ENCODE data around the gene PHLDB3. TPM values are rescaled to one million over a fixed set of nuclear protein-coding genes. Genes with fewer than 3 reads are reported as not detected.

PHLDB3 gene
- total and polyA plus RNA-seq, 2 of the 4 experiments (the other 2 are of a cell fraction), result 2.9 to 10.6 TPM

GRCh38 chr19:43446746-43447489 lies 57.6 kb downstream of the PHLDB3 start (continued):
- TF ChIP-seq BHLHE40 (IDR thresholded peaks at IDR 0.05; ENCODE audit: low read depth, low read length) (no peak), SMC3 (IDR thresholded peaks at IDR 0.05; ENCODE audit: low read depth, low read length) (peak; percentile 99)

GRCh38 chr19:43445426-43445825 lies 59.1 kb downstream of the PHLDB3 start:
- POLR2A ChIA-PET (ENCODE audit: unreplicated experiment), result no interaction called here
- dilution Hi-C loops (cut with HindIII; ENCODE audit: low sequenced_read_pairs, unreplicated experiment), result no loop called here
- 83% methylated on average over 1 of the region's 2 CpGs; no CpG with 5 or more reads in 1 of the 2 experiments for WGBS, 2 experiments (ENCODE audit: extremely low coverage in 2 of 2, insufficient read length in 1 of 2)
- no peak for TF ChIP-seq CHD1 (IDR thresholded peaks at IDR 0.05; ENCODE audit: low read depth, low read length)
- no peak for TF ChIP-seq CEBPB (IDR thresholded peaks at IDR 0.05; ENCODE audit: low read depth, low read length)
- TF ChIP-seq RFX5 (IDR thresholded peaks at IDR 0.05; ENCODE audit: low read depth, low read length), result no peak
- TF ChIP-seq, protein P1, sequence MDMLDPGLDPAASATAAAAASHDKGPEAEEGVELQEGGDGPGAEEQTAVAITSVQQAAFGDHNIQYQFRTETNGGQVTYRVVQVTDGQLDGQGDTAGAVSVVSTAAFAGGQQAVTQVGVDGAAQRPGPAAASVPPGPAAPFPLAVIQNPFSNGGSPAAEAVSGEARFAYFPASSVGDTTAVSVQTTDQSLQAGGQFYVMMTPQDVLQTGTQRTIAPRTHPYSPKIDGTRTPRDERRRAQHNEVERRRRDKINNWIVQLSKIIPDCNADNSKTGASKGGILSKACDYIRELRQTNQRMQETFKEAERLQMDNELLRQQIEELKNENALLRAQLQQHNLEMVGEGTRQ (IDR thresholded peaks at IDR 0.05; ENCODE audit: low read depth, low read length), result no peak
- TF ChIP-seq SMC3 (IDR thresholded peaks at IDR 0.05; ENCODE audit: low read depth, low read length), result no peak
- TF ChIP-seq, protein P2, sequence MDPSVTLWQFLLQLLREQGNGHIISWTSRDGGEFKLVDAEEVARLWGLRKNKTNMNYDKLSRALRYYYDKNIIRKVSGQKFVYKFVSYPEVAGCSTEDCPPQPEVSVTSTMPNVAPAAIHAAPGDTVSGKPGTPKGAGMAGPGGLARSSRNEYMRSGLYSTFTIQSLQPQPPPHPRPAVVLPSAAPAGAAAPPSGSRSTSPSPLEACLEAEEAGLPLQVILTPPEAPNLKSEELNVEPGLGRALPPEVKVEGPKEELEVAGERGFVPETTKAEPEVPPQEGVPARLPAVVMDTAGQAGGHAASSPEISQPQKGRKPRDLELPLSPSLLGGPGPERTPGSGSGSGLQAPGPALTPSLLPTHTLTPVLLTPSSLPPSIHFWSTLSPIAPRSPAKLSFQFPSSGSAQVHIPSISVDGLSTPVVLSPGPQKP (IDR thresholded peaks at IDR 0.05; ENCODE audit: borderline replicate concordance, low read depth, low read length), result no peak
- TF ChIP-seq MAZ (IDR thresholded peaks at IDR 0.05; ENCODE audit: borderline replicate concordance, low read depth, low read length), result no peak
- TF ChIP-seq POLR2A (IDR thresholded peaks at IDR 0.05; ENCODE audit: low read depth, low read length), result no peak
- TF ChIP-seq RCOR1 (IDR thresholded peaks at IDR 0.05; ENCODE audit: insufficient replicate concordance, low read length), result no peak
- TF ChIP-seq MXI1 (IDR thresholded peaks at IDR 0.05; ENCODE audit: borderline replicate concordance, low read depth, low read length), result no peak
- no peak for TF ChIP-seq CTCF (conservative IDR thresholded peaks at IDR 0.05; ENCODE audit: low read depth, low read length)

More at GRCh38 chr19:43445426-43445825, 59.1 kb downstream of the PHLDB3 start:
- H2AK9ac ChIP-seq (replicated peaks; ENCODE audit: low read depth, low read length, poor library complexity), result no peak overlapping the region
- no peaks in the 10 kb centered on the region for H3K9me1 ChIP-seq (ENCODE audit: insufficient read depth, low read length)
- no peak overlapping the region for H3K56ac ChIP-seq (ENCODE audit: extremely low read depth, insufficient read depth, low read length)
- no peak for ATAC-seq (ENCODE audit: low read depth)
- no peak overlapping the region for H2BK120ac ChIP-seq (ENCODE audit: low read depth, low read length)
- no TSS peak for BruUV-seq (replicated peaks)
- no peak overlapping the region for H2BK20ac ChIP-seq (ENCODE audit: low read depth, low read length)
- no peaks in the 10 kb centered on the region for H4K20me1 ChIP-seq (ENCODE audit: insufficient read depth, low read length)
- no peaks in the 10 kb centered on the region for H3K9me3 ChIP-seq (ENCODE audit: control insufficient read depth, insufficient read depth, low read length)
- H3K4ac ChIP-seq (ENCODE audit: low read depth, low read length), result no peak overlapping the region
- no peak overlapping the region for H2BK5ac ChIP-seq (ENCODE audit: low read depth, low read length, poor library complexity, severe bottlenecking)
- in situ Hi-C loops (cut with MboI; ENCODE audit: low sequenced_read_pairs) (loop anchor here (5.0 kb wide), 1 partner anchor 77 kb away; no protein-coding TSS in a partner anchor), intact Hi-C loops (cut with micrococcal nuclease) (loop anchor here (10.0 kb wide), 1 partner anchor 359 kb away; the partner anchor contains the start of gene LYPD5)
- H3K4me1 ChIP-seq (ENCODE audit: control insufficient read depth, insufficient read depth, low read length), result no peaks in the 10 kb centered on the region
- no peak overlapping the region for H3K9ac ChIP-seq (ENCODE audit: low read depth, low read length)
- H3K79me1 ChIP-seq (ENCODE audit: low read depth in 1 of 2, low read length in 2 of 2), result no peaks in the 10 kb centered on the region
- no peak overlapping the region for H3K4me3 ChIP-seq (ENCODE audit: insufficient read depth, low read depth, low read length)
- no peak overlapping the region for H2BK15ac ChIP-seq (ENCODE audit: low read depth, low read length)
- H3K36me3 ChIP-seq (ENCODE audit: control insufficient read depth, insufficient read depth, low read length), result no peaks in the 10 kb centered on the region
- no peak overlapping the region for H4K5ac ChIP-seq (ENCODE audit: low read depth, low read length)
- H3K27ac ChIP-seq (ENCODE audit: insufficient read depth, low read length), result no peak overlapping the region
- H3K14ac ChIP-seq (replicated peaks; ENCODE audit: low read depth, low read length), result no peak overlapping the region
- H3K23ac ChIP-seq (ENCODE audit: low read depth, low read length), result no peak overlapping the region
- DNase-seq, result no peak
- no peak overlapping the region for H3K4me2 ChIP-seq (ENCODE audit: low read depth, low read length)
- no peak overlapping the region for H2AFZ ChIP-seq (replicated peaks; ENCODE audit: low read length, poor library complexity)
- H3K18ac ChIP-seq (ENCODE audit: low read depth, low read length), result no peak overlapping the region
- H3K27me3 ChIP-seq (ENCODE audit: control insufficient read depth, insufficient read depth, low read length), result no peaks in the 10 kb centered on the region
- CTCF ChIA-PET, result interaction anchor here (2.2 kb wide), 1 partner anchor 74 kb away, joined by 7 read pairs; no protein-coding TSS in a partner anchor
- no peak overlapping the region for H4K91ac ChIP-seq (ENCODE audit: insufficient read depth, low read depth, low read length)
- no peak overlapping the region for H4K8ac ChIP-seq (ENCODE audit: low read depth in 2 of 2, low read length in 2 of 2)
- no peak overlapping the region; the same call in 1 of the 2 replicates for H2AK5ac ChIP-seq (ENCODE audit: low read depth, low read length)
